ENCODE data around the gene MGAT4C.

The MGAT4C gene

DNA sequence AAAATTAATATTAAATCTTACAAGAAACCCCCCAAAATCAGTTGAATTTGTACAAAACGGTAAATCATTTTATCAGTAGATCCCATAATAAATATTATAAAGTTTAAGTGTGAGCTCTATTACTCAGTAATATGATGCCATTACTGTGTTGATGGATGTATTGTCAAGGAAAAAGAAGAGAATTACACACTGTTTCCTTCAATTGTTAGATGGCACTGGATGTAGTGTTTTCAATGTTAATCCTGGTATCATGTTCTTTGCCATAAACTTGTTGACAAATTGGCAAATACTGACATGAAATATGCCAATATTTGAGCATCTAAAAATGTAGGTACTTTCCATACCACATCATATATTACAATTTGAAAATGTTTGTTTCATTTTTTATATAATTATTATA lies 280.5 kb downstream of the MGAT4C start:
- DNase-seq (ENCODE audit: low read depth), result no peak

DNA sequence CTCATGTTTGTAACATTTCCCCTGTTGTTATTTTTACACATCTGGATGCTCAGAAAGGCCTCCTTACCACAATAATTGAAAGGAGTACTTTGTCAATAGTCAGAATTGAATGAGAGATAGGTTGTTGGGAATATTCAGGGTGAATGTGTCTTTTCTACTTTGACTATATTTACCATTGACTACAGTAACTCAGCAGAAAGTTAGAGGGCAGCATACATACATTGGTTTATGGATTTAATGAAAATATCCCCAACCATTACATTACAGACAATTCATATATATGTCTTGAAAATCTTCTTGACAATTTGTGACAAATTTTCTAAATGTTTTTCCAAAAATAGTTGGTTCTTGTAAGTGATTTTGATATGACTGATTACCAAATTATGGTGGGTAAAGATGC lies 284.4 kb downstream of the MGAT4C start:
- DNase-seq (ENCODE audit: low read depth), result peak; percentile 17

DNA sequence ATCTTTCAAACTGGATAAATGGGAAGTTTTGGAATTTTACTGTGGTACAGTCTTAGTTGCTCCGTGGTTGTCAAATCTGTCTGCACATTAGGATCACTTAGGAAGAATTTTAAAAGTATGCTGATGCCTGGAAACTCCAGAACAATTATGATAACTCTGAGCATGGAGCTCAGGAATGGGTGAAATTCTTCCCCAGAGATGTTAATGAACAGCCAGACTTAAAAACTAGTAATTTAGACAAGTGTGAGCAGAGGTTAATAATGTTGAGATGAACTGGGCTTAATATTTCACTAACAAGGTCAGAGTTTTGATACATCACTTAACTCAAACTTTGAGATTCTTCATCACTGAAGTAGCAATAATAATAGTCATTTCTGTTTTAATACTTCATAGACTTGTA lies 287.6 kb downstream of the MGAT4C start:
- DNase-seq (ENCODE audit: low read depth), result no peak

DNA sequence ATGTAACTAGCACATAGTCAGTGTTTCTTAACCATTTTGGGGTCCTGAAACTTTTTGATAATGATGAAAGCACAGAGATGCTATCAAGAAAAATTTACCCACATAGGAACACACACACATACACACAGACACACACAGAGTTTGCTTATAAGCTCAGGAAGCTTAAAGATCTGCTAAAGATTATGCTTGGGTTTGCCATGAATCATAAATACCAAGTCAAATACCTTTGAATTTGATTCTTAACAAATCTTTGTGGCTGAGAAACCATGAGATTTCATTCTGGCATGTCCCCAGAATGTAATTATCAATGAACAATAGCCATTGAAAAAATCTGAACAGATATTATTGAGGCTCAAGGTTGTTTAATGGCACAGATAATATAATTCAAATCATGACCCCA lies 292.9 kb downstream of the MGAT4C start:
- DNase-seq (ENCODE audit: low read depth), result peak; percentile 28

DNA sequence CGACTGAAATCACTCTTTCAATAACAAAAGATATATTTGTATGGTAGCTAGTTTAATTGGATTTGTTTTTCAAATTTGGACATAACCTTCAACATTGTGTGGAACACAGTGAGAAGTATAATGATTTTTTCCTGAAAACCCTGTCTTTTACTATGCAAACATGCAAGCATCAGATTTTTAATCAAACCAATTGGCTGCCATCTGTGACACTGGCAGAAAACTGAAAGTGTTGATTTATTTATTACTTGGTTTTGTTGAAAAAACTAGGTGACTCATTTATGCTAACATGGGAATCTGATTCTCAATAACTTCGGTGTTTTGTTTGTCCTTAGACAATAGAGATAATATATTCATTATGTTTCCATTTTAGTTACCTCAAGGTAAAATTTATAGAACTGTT lies 300.1 kb downstream of the MGAT4C start:
- DNase-seq (ENCODE audit: low read depth), result no peak

DNA sequence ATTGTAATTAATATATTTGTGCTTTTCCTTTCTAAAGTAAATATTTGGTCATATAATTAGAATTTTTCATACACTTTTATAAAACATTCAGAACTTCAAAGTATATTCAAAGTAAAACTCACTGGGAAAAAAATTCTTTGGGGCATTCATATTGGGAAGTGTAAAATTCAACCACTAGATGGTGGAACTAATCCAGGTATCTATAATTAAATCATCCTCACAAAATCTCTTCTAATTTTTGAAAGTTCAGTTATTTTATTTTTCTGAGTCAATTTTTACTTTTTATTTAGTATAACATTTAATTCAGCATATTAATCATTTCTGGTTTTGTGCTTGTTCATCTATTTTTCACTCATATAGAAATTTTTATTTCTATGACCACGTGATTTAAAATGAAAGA lies 301.1 kb downstream of the MGAT4C start:
- peak; percentile 37 for DNase-seq (ENCODE audit: low read depth)

DNA sequence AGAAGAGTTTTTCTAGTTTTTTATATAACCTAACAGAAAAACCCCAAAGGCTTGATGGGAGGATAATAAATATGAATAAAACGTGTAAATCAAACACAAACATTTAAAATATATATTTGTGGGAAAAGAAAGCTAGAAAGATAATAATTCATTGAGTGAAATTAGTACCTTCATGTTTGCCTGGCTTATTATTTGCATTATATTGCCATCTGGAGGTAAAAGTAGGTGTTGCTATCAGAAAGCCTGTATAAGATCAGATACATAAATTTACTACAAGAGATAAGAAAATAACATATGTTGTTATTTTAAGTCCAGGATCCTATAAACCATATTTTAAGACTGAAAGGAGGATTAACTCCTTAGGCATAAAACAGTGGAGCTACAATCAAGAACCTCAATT lies 304.4 kb downstream of the MGAT4C start:
- peak; percentile 44 for DNase-seq (ENCODE audit: low read depth)

DNA sequence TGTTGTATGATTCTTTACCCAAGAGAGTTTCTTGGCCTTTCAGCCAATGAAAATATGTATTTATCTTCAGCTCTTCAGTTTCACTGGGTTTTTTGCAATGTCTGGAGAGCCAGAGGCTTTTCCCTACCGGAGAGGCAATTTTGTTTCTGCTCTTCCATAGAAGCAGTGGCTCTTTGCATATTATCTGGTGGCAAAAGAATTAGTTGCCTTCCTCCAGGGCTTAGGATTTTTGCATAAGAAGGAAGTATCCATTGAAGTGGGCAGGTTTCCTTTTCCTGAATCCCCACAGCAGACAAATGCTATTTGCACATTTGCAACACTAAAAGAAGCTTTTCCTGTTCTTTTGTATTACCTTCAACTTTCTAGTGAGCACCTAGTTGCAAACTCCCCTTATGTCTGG lies 306.9 kb downstream of the MGAT4C start:
- no peak for DNase-seq (ENCODE audit: low read depth)

DNA sequence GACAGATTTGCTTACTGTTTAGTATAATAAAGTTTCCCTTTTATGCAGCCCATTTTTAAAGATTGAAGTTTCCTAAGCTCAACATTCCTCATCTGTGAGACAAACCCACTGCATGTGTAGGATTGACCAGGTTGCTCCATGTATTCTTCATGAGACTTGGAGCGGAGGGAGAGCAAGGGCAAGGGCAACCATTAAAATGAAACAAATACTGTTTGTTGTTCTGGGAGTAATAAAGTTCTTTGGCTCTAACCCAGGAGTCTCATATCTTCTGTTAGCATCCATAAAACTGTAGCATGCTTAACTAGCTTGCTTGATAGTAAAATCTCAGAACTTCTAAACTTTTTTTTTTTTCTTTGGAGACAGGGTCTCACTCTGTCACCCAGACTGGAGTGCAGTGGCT lies 307.9 kb downstream of the MGAT4C start:
- DNase-seq (ENCODE audit: low read depth), result no peak

DNA sequence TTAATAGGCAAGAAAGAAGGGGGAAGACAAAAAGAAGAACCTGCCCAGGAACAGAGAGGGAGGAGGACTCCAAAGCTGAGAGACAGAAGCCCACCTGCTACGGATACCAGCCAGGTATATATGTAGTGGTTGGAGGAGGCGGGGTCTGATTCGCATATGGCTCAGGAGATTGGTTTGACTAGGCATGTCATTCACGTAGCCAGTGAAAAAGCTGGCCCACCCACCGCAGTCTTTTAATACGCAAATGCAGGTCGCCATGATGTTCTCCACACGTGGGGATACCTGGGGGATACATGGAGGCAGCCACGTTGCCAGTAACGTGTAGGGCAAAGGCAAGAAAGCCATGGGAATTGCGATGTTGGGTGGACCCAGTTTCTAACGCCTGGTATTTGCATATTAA lies 308.9 kb downstream of the MGAT4C start:
- no peak for DNase-seq (ENCODE audit: low read depth)

DNA sequence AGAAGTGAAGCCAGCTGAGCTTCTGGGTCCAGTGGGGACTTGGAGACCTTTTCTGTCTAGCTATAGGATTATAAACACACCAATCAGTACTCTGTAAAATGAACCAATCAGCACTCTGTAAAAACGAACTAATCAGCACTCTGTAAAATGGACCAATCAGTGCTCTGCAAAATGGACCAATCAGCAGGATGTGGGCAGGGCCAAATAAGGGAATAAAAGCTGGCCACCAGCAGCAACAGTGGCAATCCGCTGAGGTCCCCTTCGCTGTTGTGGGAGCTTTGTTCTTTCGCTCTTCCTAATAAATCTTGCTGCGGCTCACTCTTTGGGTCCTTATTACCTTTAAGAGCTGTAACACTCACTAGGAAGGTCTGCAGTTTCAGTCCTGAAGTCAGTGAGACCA lies 309.8 kb downstream of the MGAT4C start:
- DNase-seq (ENCODE audit: low read depth), result no peak

DNA sequence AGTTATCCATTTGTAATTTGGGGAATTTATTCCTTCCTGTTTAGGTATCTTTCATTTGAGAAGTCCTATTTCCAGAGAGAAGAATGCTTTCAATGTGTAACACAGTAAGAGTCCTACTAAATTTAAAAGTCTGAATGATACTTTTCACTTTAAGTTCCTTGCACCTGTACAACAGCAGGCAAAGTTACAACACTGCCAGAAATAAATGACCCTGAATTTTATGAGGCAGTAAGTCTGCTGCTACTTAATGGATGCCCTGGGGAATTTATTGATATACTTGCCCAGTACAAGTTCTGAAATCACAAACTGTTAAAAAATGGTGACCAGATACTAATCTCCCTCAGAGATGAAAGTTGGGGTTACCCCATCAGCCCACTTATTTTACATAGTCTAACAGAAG lies 329.0 kb downstream of the MGAT4C start:
- no peak for DNase-seq (ENCODE audit: low read depth)

DNA sequence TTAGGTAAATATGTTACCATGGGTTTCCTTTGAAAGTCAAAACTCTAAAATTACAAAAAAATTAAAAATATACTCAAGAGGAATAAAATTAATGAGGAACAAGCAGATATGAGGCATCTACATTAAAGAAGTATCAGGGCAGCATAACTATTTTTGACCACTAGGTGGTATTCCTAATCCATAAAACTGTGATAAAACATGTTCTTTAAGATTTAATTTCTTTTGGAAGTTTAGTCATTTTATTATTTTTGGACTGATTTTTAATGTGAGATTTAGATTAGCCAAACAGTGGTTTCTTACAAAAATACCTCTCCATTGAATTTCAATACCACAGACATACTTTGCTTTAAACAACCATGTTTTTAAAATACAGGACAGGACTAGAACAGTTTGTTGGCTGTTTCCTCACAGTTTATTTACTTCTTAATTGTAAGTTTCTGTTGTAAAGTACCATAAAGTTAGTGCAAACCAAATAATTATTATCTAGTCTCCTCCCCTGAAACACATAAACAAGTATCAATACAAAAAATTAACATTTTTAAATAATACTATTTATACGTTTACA lies 332.3 kb downstream of the MGAT4C start:
- peak; percentile 41 for DNase-seq (ENCODE audit: low read depth)

DNA sequence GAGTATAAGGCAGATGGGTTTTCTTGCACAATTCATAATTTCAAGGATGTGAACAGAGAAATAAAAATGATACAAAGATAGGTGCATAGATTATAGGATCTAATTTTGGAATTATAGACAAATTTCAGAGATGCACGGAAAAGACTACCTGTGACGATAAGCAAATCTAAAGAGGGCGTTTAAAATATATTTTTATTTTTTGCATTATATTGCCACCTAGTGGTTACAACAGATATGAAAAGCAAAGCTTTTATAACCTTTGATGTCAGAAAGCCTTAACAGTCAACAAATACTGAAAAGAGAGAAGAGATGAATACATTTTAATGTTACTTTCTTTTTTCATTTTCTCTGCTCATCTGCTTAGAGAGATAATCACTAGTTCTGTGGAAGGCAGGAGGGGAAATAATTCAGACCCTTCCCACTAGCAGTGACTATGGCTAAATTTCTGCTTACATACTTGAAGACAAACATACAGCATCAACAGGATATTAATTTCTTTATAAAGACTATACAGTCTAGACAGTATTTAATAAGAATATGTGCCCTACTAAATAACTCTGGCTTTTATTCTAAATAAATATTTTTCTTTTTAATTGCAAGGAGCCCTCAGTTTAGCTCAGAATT lies 335.8 kb downstream of the MGAT4C start:
- DNase-seq (ENCODE audit: low read depth), result peak; percentile 56
